Muscle of back (tissue), 13 donors: ENCODE measurements around the gene DDX39A. TPM values are rescaled to one million over a fixed set of nuclear protein-coding genes. Genes with fewer than 3 reads are reported as not detected.
"Not testable (repeated sequence)": the region's sequence is repeated elsewhere in the genome, so short reads cannot be mapped to it uniquely, and the experiment has no call there.

ENCODE experiments used
- DNase-seq, 3 donors: peaks; one replicate each; pipeline versions ENCODE4 v3.0.0 to v3.0.0-alpha.2; 2013
- long read RNA-seq, 9 donors: transcript quantifications; one replicate each; lab custom pipeline, GENCODE V29; 2026
- polyA plus RNA-seq, 10 donors: library from polyadenylated mRNA; unstranded; fragments of 120-200 nt; gene quantifications; one replicate each; pipeline ENCODE4 v1.2.1, GENCODE V29; 2013; ENCODE audit not compliant: insufficient read length in 10 of 10

The DDX39A gene
- polyA plus RNA-seq, result 10 to 100 TPM; 34.2 to 51.9 (median 42.4) TPM
- long read RNA-seq, donor 1, transcript DDX39A-201 (11 exons, 1,471 nt), result major isoform, 18 of 21 reads
- long read RNA-seq, donor 1, partial matches to known transcripts, result 0 of 21 reads
- long read RNA-seq, donor 1, other reads (novel, unspliced or antisense), result 0 of 21 reads
- long read RNA-seq, donor 2, transcript DDX39A-201 (11 exons, 1,471 nt), result major isoform, 11 of 13 reads
- long read RNA-seq, donor 2, partial matches to known transcripts, result 0 of 13 reads
- long read RNA-seq, donor 2, other reads (novel, unspliced or antisense), result 0 of 13 reads
- long read RNA-seq, donor 3, result 0 reads
- long read RNA-seq, donor 4, transcript DDX39A-201 (11 exons, 1,471 nt), result major isoform, 9 of 10 reads
- long read RNA-seq, donor 4, partial matches to known transcripts, result 0 of 10 reads
- long read RNA-seq, donor 4, other reads (novel, unspliced or antisense), result 0 of 10 reads
- long read RNA-seq, donor 5, transcript DDX39A-201 (11 exons, 1,471 nt), result major isoform, 14 of 15 reads
- long read RNA-seq, donor 5, partial matches to known transcripts, result 0 of 15 reads
- long read RNA-seq, donor 5, other reads (novel, unspliced or antisense), result 0 of 15 reads
- long read RNA-seq, donor 6, transcript DDX39A-201 (11 exons, 1,471 nt), result major isoform, 14 of 23 reads
- long read RNA-seq, donor 6, partial matches to known transcripts, result 5 of 23 reads
- long read RNA-seq, donor 6, other reads (novel, unspliced or antisense), result 0 of 23 reads
- long read RNA-seq, donor 7, transcript DDX39A-201 (11 exons, 1,471 nt), result major isoform, 13 of 23 reads
- long read RNA-seq, donor 7, partial matches to known transcripts, result 5 of 23 reads
- long read RNA-seq, donor 7, other reads (novel, unspliced or antisense), result 0 of 23 reads
- long read RNA-seq, donor 8, transcript DDX39A-201 (11 exons, 1,471 nt), result major isoform, 10 of 11 reads
- long read RNA-seq, donor 8, partial matches to known transcripts, result 0 of 11 reads
- long read RNA-seq, donor 8, other reads (novel, unspliced or antisense), result 0 of 11 reads
- long read RNA-seq, donor 9, partial matches to known transcripts, result 0 of 2 reads
- long read RNA-seq, donor 9, other reads (novel, unspliced or antisense), result 0 of 2 reads

- DNase-seq, result peak; percentile 99 to 100 (median 99)
Observed at GRCh38 chr19:14419106-14419813, at the start of gene DDX39A. Gene DDX39A, minus strand, starts transcription at chr19:14419341. Its CDS starts 6,121 bp downstream, at chr19:14413220.

- DNase-seq, result no peak
Observed at GRCh38 chr19:14467816-14468215, 48.7 kb upstream of the DDX39A start.

- no peak for DNase-seq
Observed at GRCh38 chr19:14467391-14467790, 48.2 kb upstream of the DDX39A start.

- DNase-seq, result no peak
Observed at GRCh38 chr19:14463747-14464146, 44.6 kb upstream of the DDX39A start.

- not testable (repeated sequence) for DNase-seq
Observed at GRCh38 chr19:14462401-14462800, 43.3 kb upstream of the DDX39A start.

GRCh38 chr19:14460935-14461334 is 41.8 kb upstream of the DDX39A start:
- no peak for DNase-seq

GRCh38 chr19:14459703-14460102 is 40.6 kb upstream of the DDX39A start:
- no peak for DNase-seq

GRCh38 chr19:14452303-14452702 is 33.2 kb upstream of the DDX39A start:
- DNase-seq, result not testable (repeated sequence)

GRCh38 chr19:14450876-14451275 is 31.7 kb upstream of the DDX39A start:
- DNase-seq, result no peak

- DNase-seq, result no peak
Observed at GRCh38 chr19:14450168-14450874, 31.2 kb upstream of the DDX39A start.

- no peak for DNase-seq
Observed at GRCh38 chr19:14449321-14449720, 30.2 kb upstream of the DDX39A start.

GRCh38 chr19:14446336-14447036 is 27.3 kb upstream of the DDX39A start:
- no peak for DNase-seq

GRCh38 chr19:14443632-14444216 is 24.6 kb upstream of the DDX39A start:
- DNase-seq, result no peak

- DNase-seq, result no peak
Observed at GRCh38 chr19:14442891-14443631, 23.9 kb upstream of the DDX39A start.

- DNase-seq, result peak in 2 of 3 donors; percentile 32 to 81
Observed at GRCh38 chr19:14441041-14441938, 22.1 kb upstream of the DDX39A start.

- peak in 2 of 3 donors; percentile 30 to 68 for DNase-seq
Observed at GRCh38 chr19:14440049-14440448, 20.9 kb upstream of the DDX39A start.

- DNase-seq, result no peak
Observed at GRCh38 chr19:14439014-14439413, 19.9 kb upstream of the DDX39A start.
